Natural killer cell (primary cell): ENCODE data around the gene AHRR. TPM values are rescaled to one million over a fixed set of nuclear protein-coding genes. Genes with fewer than 3 reads are reported as not detected.
A peak's percentile ranks its signal among the peaks of the same experiment; 100 is the strongest.

Experiments
- ATAC-seq, 3 donors: fragments of 150-1000 bp in 2 of 3; fragments of 200-7000 bp in 1 of 3; cut with Tn5 transposase; 1 replicate in 1 of 3; 2 replicates in 2 of 3; pipeline ENCODE4 v1.10.0; 2021; ENCODE audit warnings: mild to moderate bottlenecking in 2 of 3, moderate library complexity in 2 of 3
- DNase-seq, 2 donors: peaks; one replicate each; pipeline versions ENCODE4 v3.0.0 to v3.0.0-alpha.2; 2013 to 2021; ENCODE audit warnings: mixed read lengths in 1 of 2
- H3K27ac ChIP-seq: one replicate; pipeline ENCODE4 v1.5.1; 2013; ENCODE audit warnings: mild to moderate bottlenecking, low read length
- H3K27me3 ChIP-seq: one replicate; pipeline ENCODE4 v1.6.1; 2013; ENCODE audit warnings: low read length; ENCODE audit not compliant: control insufficient read depth, insufficient read depth
- H3K36me3 ChIP-seq: one replicate; pipeline ENCODE4 v1.6.1; 2013; ENCODE audit warnings: low read length; ENCODE audit not compliant: control insufficient read depth, insufficient read depth
- H3K4me1 ChIP-seq: one replicate; pipeline ENCODE4 v1.6.1; 2013; ENCODE audit warnings: low read length; ENCODE audit not compliant: control insufficient read depth, insufficient read depth
- H3K4me3 ChIP-seq: one replicate; pipeline ENCODE4 v1.5.1; 2013; ENCODE audit warnings: low read length
- H3K9me3 ChIP-seq: one replicate; pipeline ENCODE4 v1.6.1; 2013; ENCODE audit warnings: low read length; ENCODE audit not compliant: control insufficient read depth, insufficient read depth
- H3K27ac Mint-ChIP-seq, 2 donors: one replicate each; pipeline ENCODE4 v1.8.0; 2022; ENCODE audit warnings: mild to moderate bottlenecking in 2 of 2, mixed read lengths in 2 of 2, moderate library complexity in 1 of 2
- H3K27me3 Mint-ChIP-seq, 2 donors: one replicate each; pipeline ENCODE4 v1.8.0; 2022; ENCODE audit warnings: low read depth in 2 of 2, mixed read lengths in 2 of 2
- H3K36me3 Mint-ChIP-seq: one replicate; pipeline ENCODE4 v1.8.0; 2022; ENCODE audit warnings: mixed read lengths
- H3K4me1 Mint-ChIP-seq, 2 donors: one replicate each; pipeline ENCODE4 v1.8.0; 2022; ENCODE audit warnings: mixed read lengths in 2 of 2
- H3K4me3 Mint-ChIP-seq: one replicate; pipeline ENCODE4 v1.8.0; 2022; ENCODE audit warnings: mild to moderate bottlenecking, moderate library complexity, mixed read lengths
- H3K9me3 Mint-ChIP-seq, 2 donors: one replicate each; pipeline ENCODE4 v1.8.0; 2022; ENCODE audit warnings: mixed read lengths in 2 of 2
- CTCF ChIP-seq: fragments of 200-600 bp; IDR thresholded peaks from one replicate; pipeline ENCODE4 v1.8.0; 2022; ENCODE audit warnings: antibody characterized with exemption
- WGBS: methylation state at CpG from one replicate; pipeline ENCODE4 v1.1.7; 2013; ENCODE audit warnings: missing lambda C conversion rate; ENCODE audit not compliant: insufficient coverage; 5-methylcytosine and 5-hydroxymethylcytosine counted together
- intact Hi-C: fragments of 100-400 bp; cut with micrococcal nuclease; formaldehyde crosslinking; loops from one replicate; pipeline ENCODE4 v1.14.2; 2022
- total RNA-seq, 4 donors: library from RNA; stranded (reverse); fragments of 120-200 nt in 1 of 4; gene quantifications; one replicate each; pipeline versions ENCODE4 v1.2.3 to v1.2.4, GENCODE V29; 2013 to 2022

Gene AHRR
- total RNA-seq, 3 donors from 2014 or later (not counting 1 experiment from before 2014, with no cell fraction given), result 0.88 to 1.4 (median 1.2) TPM

GRCh38 chr5:470961-471749 is 149.6 kb downstream of the AHRR start:
- H3K27me3 ChIP-seq, result peaks cover 15% of the 10 kb centered on the region
- H3K27ac ChIP-seq, result no peak overlapping the region
- intact Hi-C loops, result no loop called here
- peak overlapping the region; percentile 60 for H3K4me3 Mint-ChIP-seq
- ATAC-seq (no peak), DNase-seq (no peak)
- peaks cover 33% of the 10 kb centered on the region for H3K4me1 ChIP-seq
- H3K9me3 Mint-ChIP-seq, result no peaks in the 10 kb centered on the region
- H3K36me3 ChIP-seq, result peaks cover 10% of the 10 kb centered on the region
- no peak for TF ChIP-seq CTCF
- H3K36me3 Mint-ChIP-seq, result no peaks in the 10 kb centered on the region
- 94% methylated on average over 31 of the region's 31 CpGs for WGBS
- no peaks in the 10 kb centered on the region for H3K9me3 ChIP-seq
- peak overlapping the region; percentile 16 to 75 for H3K27ac Mint-ChIP-seq
- peaks cover 5 to 27% of the 10 kb centered on the region in 2 donors for H3K4me1 Mint-ChIP-seq
- H3K27me3 Mint-ChIP-seq, result peaks cover 0 to 3% of the 10 kb centered on the region in 2 donors
- H3K4me3 ChIP-seq, result no peak overlapping the region

- peaks cover 33% of the 10 kb centered on the region for H3K4me1 ChIP-seq
- Mint-ChIP-seq H3K4me1 (peaks cover 5 to 27% of the 10 kb centered on the region in 2 donors), H3K27me3 (peaks cover 0 to 3% of the 10 kb centered on the region in 2 donors), H3K4me3 (peak overlapping the region; percentile 60), H3K9me3 (no peaks in the 10 kb centered on the region), H3K36me3 (no peaks in the 10 kb centered on the region), H3K27ac (peak overlapping the region in 1 of 2 donors; percentile 75)
- peaks cover 17% of the 10 kb centered on the region for H3K27me3 ChIP-seq
- H3K27ac ChIP-seq, result no peak overlapping the region
- DNase-seq, result no peak
- H3K9me3 ChIP-seq, result no peaks in the 10 kb centered on the region
- no peak for ATAC-seq
- peaks cover 6% of the 10 kb centered on the region for H3K36me3 ChIP-seq
- TF ChIP-seq CTCF, result no peak
- H3K4me3 ChIP-seq, result peak overlapping the region; percentile 61
- intact Hi-C loops, result no loop called here
- whole genome bisulfite sequencing, result 87% methylated on average over 6 of the region's 6 CpGs
Measured at GRCh38 chr5:471750-472058, 150.2 kb downstream of the AHRR start.

- Mint-ChIP-seq H3K9me3 (no peaks in the 10 kb centered on the region), H3K4me3 (peak overlapping the region; percentile 67), H3K36me3 (no peaks in the 10 kb centered on the region), H3K27ac (peak overlapping the region in 1 of 2 donors; percentile 75), H3K4me1 (peaks cover 5 to 27% of the 10 kb centered on the region in 2 donors), H3K27me3 (peaks cover 0 to 8% of the 10 kb centered on the region in 2 donors)
- Histone ChIP-seq H3K27me3 (peaks cover 17% of the 10 kb centered on the region), H3K36me3 (peaks cover 2% of the 10 kb centered on the region), H3K27ac (no peak overlapping the region), H3K4me3 (peak overlapping the region; percentile 61), H3K9me3 (no peaks in the 10 kb centered on the region), H3K4me1 (peaks cover 33% of the 10 kb centered on the region)
- WGBS, result 20% methylated on average over 30 of the region's 30 CpGs
- DNase-seq, result no peak
- peak in 1 of 3 donors; percentile 0 for ATAC-seq
- TF ChIP-seq CTCF, result no peak
- intact Hi-C loops, result no loop called here
Measured at GRCh38 chr5:472076-472655, 150.7 kb downstream of the AHRR start.
